ENCODE data around the gene GTF3C5. TPM values are rescaled to one million over a fixed set of nuclear protein-coding genes. Genes with fewer than 3 reads are reported as not detected.

GTF3C5 gene
- polyA plus RNA-seq, 1 of the 3 experiments (the other 2 are of a cell fraction): 57.3 TPM

GRCh38 chr9:132984202-132985070 lies 46.4 kb upstream of the GTF3C5 start:
- H3F3A ChIP-seq (replicated peaks; ENCODE audit: insufficient read depth): no peaks in the 10 kb centered on the region
- no peak overlapping the region for H3K27ac ChIP-seq (ENCODE audit: low read depth in 2 of 2, low read length in 1 of 2)
- no peak overlapping the region for H3K4me2 ChIP-seq
- no peak overlapping the region for H2AFZ ChIP-seq (ENCODE audit: low read depth)
- H4K20me1 ChIP-seq (ENCODE audit: insufficient read depth): no peaks in the 10 kb centered on the region
- 75% methylated on average over 13 of the region's 20 CpGs for WGBS (ENCODE audit: low lambda C conversion rate)
- no peaks in the 10 kb centered on the region for H3K79me2 ChIP-seq (ENCODE audit: insufficient read depth)
- H3K4me1 ChIP-seq (ENCODE audit: control insufficient read depth in 1 of 2, insufficient read depth in 2 of 2, low read depth in 1 of 2, low read length in 1 of 2): peaks cover 0 to 2% of the 10 kb centered on the region in 2 experiments; a peak in 1 of 4 replicates
- peaks cover 25% of the 10 kb centered on the region for H3K27me3 ChIP-seq (ENCODE audit: insufficient read depth)
- no peak overlapping the region for H3K9ac ChIP-seq
- no peaks in the 10 kb centered on the region for H3K9me2 ChIP-seq
- TF ChIP-seq FOSL2 (IDR thresholded peaks at IDR 0.05; ENCODE audit: borderline replicate concordance, low read depth) (no peak), MEF2A (IDR thresholded peaks at IDR 0.05; ENCODE audit: borderline replicate concordance, low read depth) (no peak), GABPA (IDR thresholded peaks at IDR 0.05; ENCODE audit: low read depth) (no peak), ELF1 (IDR thresholded peaks at IDR 0.05) (no peak), FOXM1 (IDR thresholded peaks at IDR 0.05; ENCODE audit: low read depth) (no peak), IRF3 (IDR thresholded peaks at IDR 0.05; ENCODE audit: low read depth, low read length) (no peak), MAX (IDR thresholded peaks at IDR 0.05; ENCODE audit: low read depth) (no peak), NFIC (IDR thresholded peaks at IDR 0.05; ENCODE audit: borderline replicate concordance) (no peak), EZH2phosphoT487 (IDR thresholded peaks at IDR 0.05; ENCODE audit: borderline replicate concordance, low read depth) (no peak), SMC3 (IDR thresholded peaks at IDR 0.05; ENCODE audit: low read depth, low read length) (no peak), RFX5 (IDR thresholded peaks at IDR 0.05; ENCODE audit: low read length) (no peak), POLR2AphosphoS5 (IDR thresholded peaks at IDR 0.05; ENCODE audit: low read depth, low read length) (no peak), TAF1 (IDR thresholded peaks at IDR 0.05; ENCODE audit: borderline replicate concordance, low read depth, low read length) (no peak), RXRA (IDR thresholded peaks at IDR 0.05; ENCODE audit: borderline replicate concordance, low read depth) (no peak), RCOR1 (IDR thresholded peaks at IDR 0.05; ENCODE audit: low read length) (no peak), RAD21 (IDR thresholded peaks at IDR 0.05; ENCODE audit: low read length) (no peak), USF2 (IDR thresholded peaks at IDR 0.05; ENCODE audit: borderline replicate concordance, low read depth, low read length) (no peak)
- no peaks in the 10 kb centered on the region for H3K36me3 ChIP-seq (replicated peaks in 1 of 2; ENCODE audit: control insufficient read depth in 1 of 2, insufficient read depth in 2 of 2, low read length in 1 of 2)
- ChIA-PET POLR2A (no interaction called here), CTCF (interaction anchor here (1.6 to 1.7 kb wide), 4 partner anchors 7 to 83 kb away, joined by 4 to 10 read pairs (median 6); no protein-coding TSS in a partner anchor)
- DNase-seq: no peak
- H3K9me3 ChIP-seq: no peaks in the 10 kb centered on the region
- no peak overlapping the region for H3K4me3 ChIP-seq (ENCODE audit: low read depth in 2 of 2, low read length in 1 of 2)

Data from SK-N-SH (cell line).